Hypothalamus (tissue), 51 donors: ENCODE results near the gene PWP2.
"Not testable (repeated sequence)": the region's sequence is repeated elsewhere in the genome, so short reads cannot be mapped to it uniquely, and the experiment has no call there.

ENCODE experiments used
- DNase-seq, 51 donors: peaks; one replicate each; lab custom pipeline; 2025; lab: John Stamatoyannopoulos, UW

Gene PWP2

GRCh38 chr21:44159349-44160297 is 52.4 kb downstream of the PWP2 start:
- DNase-seq: not testable (repeated sequence)

DNA sequence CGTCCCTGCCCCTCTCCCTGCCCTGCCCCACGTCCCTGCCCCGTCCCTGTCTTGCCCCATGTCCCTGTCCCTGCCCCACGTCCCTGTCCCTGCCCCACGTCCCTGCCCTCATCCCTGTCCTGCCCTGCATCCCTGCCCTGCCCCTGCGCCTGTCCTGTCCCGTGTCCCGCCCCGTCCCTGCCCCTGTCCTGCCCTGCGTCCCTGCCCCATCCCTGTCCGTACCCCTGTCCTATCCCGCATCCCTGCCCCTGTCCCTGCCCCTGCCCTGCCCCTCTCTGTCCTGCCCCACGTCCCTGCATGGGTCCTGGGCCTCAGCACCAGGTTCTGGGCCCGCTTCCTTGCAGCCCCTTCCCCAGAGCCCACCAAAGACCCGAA is 53.1 kb downstream of the PWP2 start:
- not testable (repeated sequence) for DNase-seq

DNA sequence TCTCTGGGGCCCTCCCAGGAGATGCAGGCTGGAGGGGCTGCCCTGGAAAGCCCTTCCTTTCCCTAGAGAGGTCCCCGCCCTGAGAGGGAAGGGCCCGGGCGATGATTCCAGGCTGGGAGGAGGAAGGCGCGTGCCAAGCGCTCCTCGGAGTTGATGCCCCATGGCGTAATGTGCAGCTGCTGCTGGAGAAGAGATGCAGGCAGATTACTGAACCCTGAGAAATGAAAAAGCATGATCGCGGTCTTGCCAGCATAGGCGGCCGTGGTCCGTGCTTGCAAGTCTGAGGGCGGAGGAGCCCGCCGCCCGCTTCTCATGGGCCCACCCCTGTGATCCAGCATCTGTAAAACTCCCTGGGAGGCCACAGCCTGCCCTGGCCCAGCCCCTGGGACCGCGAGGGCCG is 53.6 kb downstream of the PWP2 start:
- DNase-seq: not testable (repeated sequence)

DNA sequence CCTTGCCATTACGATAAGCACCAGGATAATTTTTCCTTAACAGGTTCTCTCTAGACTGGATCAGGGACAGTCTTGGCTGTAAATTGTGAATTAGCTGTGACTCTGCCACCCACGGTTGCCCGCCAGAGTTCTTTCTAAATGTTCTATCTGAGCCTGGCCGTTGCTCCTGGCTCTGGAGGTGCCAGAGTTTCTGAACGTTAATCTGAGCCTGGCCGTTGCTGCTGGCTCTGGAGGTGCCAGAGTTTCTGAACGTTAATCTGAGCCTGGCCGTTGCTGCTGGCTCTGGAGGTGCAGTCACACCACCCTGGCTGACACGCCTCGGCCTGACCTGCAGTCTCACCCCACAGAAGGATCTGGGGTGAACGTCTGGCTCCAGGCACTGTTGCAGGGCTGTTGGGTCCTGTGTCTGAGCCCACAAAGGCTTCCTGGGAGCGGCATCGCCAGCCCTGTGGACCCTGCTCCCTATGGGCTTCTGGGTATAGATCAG is 56.0 kb downstream of the PWP2 start:
- not testable (repeated sequence) for DNase-seq

DNA sequence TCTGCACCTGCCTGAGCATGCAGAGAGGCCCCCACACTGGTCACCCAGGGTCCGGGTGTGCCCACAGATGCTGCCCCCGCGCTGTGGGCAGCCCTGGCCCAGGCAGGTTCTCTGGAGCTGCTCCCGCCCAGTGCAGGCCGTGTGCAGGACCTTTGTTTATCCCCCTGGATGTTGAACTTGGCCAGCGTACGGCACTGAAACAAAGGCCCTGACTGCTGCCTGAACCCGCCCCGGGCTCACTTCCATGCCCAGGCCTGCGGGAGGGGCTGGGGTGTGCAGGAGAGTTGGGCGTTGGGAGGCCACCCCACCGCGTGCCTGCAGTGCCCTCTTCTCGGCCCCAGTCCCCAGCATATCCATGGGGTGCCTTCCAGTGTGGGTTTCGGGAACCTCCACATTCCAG is 58.7 kb downstream of the PWP2 start:
- DNase-seq: not testable (repeated sequence)

DNA sequence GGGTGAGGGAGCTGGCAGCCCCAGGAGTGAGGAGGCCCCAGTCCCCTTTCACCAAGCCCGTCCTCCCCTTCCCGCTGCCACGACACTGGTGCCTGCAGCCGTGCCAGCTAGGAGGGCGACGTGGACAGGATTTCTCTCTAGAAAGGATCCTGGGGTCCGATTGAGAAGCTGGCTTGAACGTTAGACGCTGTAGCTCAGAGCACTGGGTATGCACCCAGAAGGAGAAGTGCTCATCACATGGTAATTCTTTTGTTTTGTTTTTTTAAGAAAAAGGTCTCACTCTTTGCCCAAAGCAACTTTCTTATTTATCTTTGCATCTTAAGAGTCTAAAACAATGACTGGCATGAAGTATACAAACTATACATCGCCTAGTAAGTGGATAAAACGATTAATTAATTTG is 60.3 kb downstream of the PWP2 start:
- DNase-seq: not testable (repeated sequence)

DNA sequence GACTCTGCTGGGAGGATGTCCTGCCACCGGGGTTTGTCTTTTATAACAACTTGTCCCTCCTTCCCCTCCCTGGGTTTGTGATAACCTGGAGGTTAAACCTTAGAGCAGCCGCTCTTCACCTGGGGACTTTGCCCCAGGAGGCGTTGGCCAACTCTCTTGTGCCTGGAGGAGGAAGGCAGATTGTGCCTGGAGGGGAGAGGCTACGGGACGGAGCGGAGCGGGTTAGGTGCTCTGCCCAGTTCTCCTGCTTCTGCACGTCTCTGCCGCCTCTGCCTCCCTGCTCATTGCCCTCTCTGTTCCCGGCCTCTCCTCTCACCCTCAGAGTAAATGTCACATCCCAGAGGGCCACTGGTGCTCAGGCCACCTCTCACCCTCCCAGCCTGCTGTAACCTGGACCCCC is 63.1 kb downstream of the PWP2 start:
- DNase-seq: not testable (repeated sequence)

GRCh38 chr21:44170863-44171262 is 63.7 kb downstream of the PWP2 start:
- DNase-seq: not testable (repeated sequence)

DNA sequence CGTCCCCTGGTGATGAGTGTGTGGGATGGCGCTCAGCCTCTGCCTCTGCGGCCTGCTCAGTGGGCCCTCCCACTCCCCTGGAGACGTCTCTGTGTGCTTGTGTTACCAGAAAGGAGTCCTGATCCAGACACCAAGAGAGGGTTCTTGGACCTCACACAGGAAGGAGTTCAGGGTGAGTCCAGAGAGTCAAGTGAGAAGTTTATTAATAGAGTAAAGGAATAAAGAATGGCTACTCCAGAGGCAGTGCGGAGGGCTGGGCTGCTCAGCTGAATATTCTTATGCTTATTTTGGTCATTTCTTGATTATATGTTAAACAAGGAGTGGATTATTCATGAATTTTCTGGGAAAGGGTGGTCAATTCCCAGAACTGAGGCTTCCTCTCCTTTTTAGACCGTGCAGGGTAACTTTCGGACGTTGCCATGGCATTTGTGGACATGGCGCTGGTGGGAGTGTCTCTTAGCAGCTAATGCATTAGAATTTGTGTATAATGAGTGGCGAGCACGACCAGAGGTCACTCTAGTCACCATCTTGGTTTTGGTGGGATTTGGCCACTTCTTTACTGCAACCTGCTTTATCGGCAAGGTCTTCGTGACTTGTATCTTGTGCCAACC is 64.9 kb downstream of the PWP2 start:
- not testable (repeated sequence) for DNase-seq

- DNase-seq: not testable (repeated sequence)
Observed at GRCh38 chr21:44172741-44173140, 65.5 kb downstream of the PWP2 start.

GRCh38 chr21:44175189-44175588 is 68.0 kb downstream of the PWP2 start:
- not testable (repeated sequence) for DNase-seq

- DNase-seq: not testable (repeated sequence)
Observed at GRCh38 chr21:44176127-44176526, 68.9 kb downstream of the PWP2 start.
